Activated B cell treated with CpG ODN at 0.5 μM for 24 hours (primary cell): ENCODE results near the gene TXNDC2. TPM values are rescaled to one million over a fixed set of nuclear protein-coding genes. Genes with fewer than 3 reads are reported as not detected.
A peak's percentile ranks its signal among the peaks of the same experiment; 100 is the strongest.

Experiments used
- ATAC-seq: fragments of 200-7000 bp; cut with Tn5 transposase; one replicate; pipeline ENCODE4 v1.10.0; 2021; ENCODE audit warnings: low read depth, mild to moderate bottlenecking, moderate library complexity
- CTCF ChIA-PET: fragments of 350-600 bp; sonication (Branson Sonifier 250); formaldehyde crosslinking; loops from one replicate; lab custom pipeline; 2021; ENCODE audit warnings: antibody characterized with exemption; lab: Charles Lee
- POLR2A ChIA-PET: fragments of 350-600 bp; sonication (Branson Sonifier 250); formaldehyde crosslinking; loops from one replicate; lab custom pipeline; 2021; ENCODE audit warnings: antibody characterized with exemption; lab: Charles Lee
- DNase-seq: peaks from one replicate; pipeline ENCODE4 v3.0.0; 2022
- H3K27ac Mint-ChIP-seq: one replicate; pipeline ENCODE4 v1.8.0; 2020; ENCODE audit warnings: mixed read lengths
- H3K27me3 Mint-ChIP-seq: one replicate; pipeline ENCODE4 v1.8.0; 2021; ENCODE audit warnings: mixed read lengths
- H3K36me3 Mint-ChIP-seq: one replicate; pipeline ENCODE4 v1.8.0; 2021; ENCODE audit warnings: low read depth, mixed read lengths
- H3K4me1 Mint-ChIP-seq: one replicate; pipeline ENCODE4 v1.8.0; 2021; ENCODE audit warnings: mixed read lengths
- H3K4me3 Mint-ChIP-seq: one replicate; pipeline ENCODE4 v1.8.0; 2020; ENCODE audit warnings: mild to moderate bottlenecking, mixed read lengths
- H3K9me3 Mint-ChIP-seq: one replicate; pipeline ENCODE4 v1.8.0; 2020; ENCODE audit warnings: mixed read lengths
- CTCF ChIP-seq: fragments of 200-600 bp; IDR thresholded peaks from one replicate; pipeline ENCODE4 v1.8.0; 2022; ENCODE audit warnings: antibody characterized with exemption, mild to moderate bottlenecking
- intact Hi-C: fragments of 100-400 bp; cut with micrococcal nuclease; formaldehyde crosslinking; loops from one replicate; pipeline ENCODE4 v1.15.1; 2024
- total RNA-seq: library from RNA; stranded (reverse); gene quantifications from 2 replicates; pipeline ENCODE4 v1.2.3, GENCODE V29; 2022

The TXNDC2 gene
- total RNA-seq, 1 donor from 2014 or later = 0.13 TPM

- Mint-ChIP-seq H3K9me3 (no peaks in the 10 kb centered on the region), H3K4me1 (peaks cover 28% of the 10 kb centered on the region), H3K27ac (peak within 1 kb of the TSS; percentile 93), H3K4me3 (peak within 1 kb of the TSS; percentile 93), H3K36me3 (peaks cover 2% of the 10 kb centered on the region), H3K27me3 (peaks cover 6% of the 10 kb centered on the region)
- ChIA-PET CTCF (no interaction called here), POLR2A (interaction anchor here (0.6 to 1.5 kb wide), 14 partner anchors 13 to 1313 kb away, joined by 3 to 10 read pairs (median 4); partner anchors contain the start of genes NAPG, RAB31 and TWSG1)
- intact Hi-C loops = loop anchor here (1.0 to 5.0 kb wide), 12 partner anchors 17 to 1939 kb away; partner anchors contain the start of genes ANKRD12, CHMP1B, MTCL1 and NAPG
- no peak for TF ChIP-seq CTCF
- DNase-seq = peak; percentile 94
- ATAC-seq = peak; percentile 81
Observed at GRCh38 chr18:9913526-9914333, 28.0 kb downstream of the TXNDC2 start, which contains the start of gene VAPA. Gene VAPA (plus strand): TSS chr18:9914016. CDS start chr18:9914257, 241 bp downstream.

- Mint-ChIP-seq H3K36me3 (peaks cover 2% of the 10 kb centered on the region), H3K27me3 (peaks cover 2% of the 10 kb centered on the region), H3K4me3 (peak overlapping the region; percentile 93), H3K4me1 (peaks cover 28% of the 10 kb centered on the region), H3K27ac (peak overlapping the region; percentile 80), H3K9me3 (no peaks in the 10 kb centered on the region)
- TF ChIP-seq CTCF = no peak
- ChIA-PET POLR2A (interaction anchor here (0.9 to 1.5 kb wide), 7 partner anchors 13 to 612 kb away, joined by 4 to 7 read pairs (median 7); partner anchors contain the start of genes NAPG, RAB31 and TWSG1), CTCF (no interaction called here)
- ATAC-seq (no peak), DNase-seq (no peak)
- intact Hi-C loops = loop anchor here (2.0 to 5.0 kb wide), 6 partner anchors 17 to 1938 kb away; partner anchors contain the start of genes ANKRD12, CHMP1B, MTCL1 and NDUFV2
Observed at GRCh38 chr18:9914334-9914583, 28.5 kb downstream of the TXNDC2 start.

- Mint-ChIP-seq H3K27ac (peak overlapping the region; percentile 86), H3K4me1 (peaks cover 28% of the 10 kb centered on the region), H3K9me3 (no peaks in the 10 kb centered on the region), H3K4me3 (peak overlapping the region; percentile 88), H3K36me3 (peaks cover 2% of the 10 kb centered on the region), H3K27me3 (no peaks in the 10 kb centered on the region)
- intact Hi-C loops = loop anchor here (1.0 to 5.0 kb wide), 8 partner anchors 9 to 1938 kb away; partner anchors contain the start of genes ANKRD12, CHMP1B, MTCL1 and NDUFV2
- ChIA-PET CTCF (interaction anchor here (1.1 kb wide), 1 partner anchor 56 kb away, joined by 3 read pairs; no protein-coding TSS in a partner anchor), POLR2A (interaction anchor here (0.7 to 1.5 kb wide), 5 partner anchors 11 to 611 kb away, joined by 3 to 7 read pairs (median 4); partner anchors contain the start of genes NAPG and TWSG1)
- ATAC-seq (peak; percentile 30), DNase-seq (peak; percentile 65)
- no peak for TF ChIP-seq CTCF
Observed at GRCh38 chr18:9914584-9915290, 29.0 kb downstream of the TXNDC2 start.

GRCh38 chr18:9915291-9916076 is 29.7 kb downstream of the TXNDC2 start:
- CTCF ChIA-PET = interaction anchor here (1.1 kb wide), 1 partner anchor 56 kb away, joined by 3 read pairs; no protein-coding TSS in a partner anchor
- peak overlapping the region; percentile 86 for H3K27ac Mint-ChIP-seq

More at GRCh38 chr18:9915291-9916076, 29.7 kb downstream of the TXNDC2 start:
- peaks cover 28% of the 10 kb centered on the region for H3K4me1 Mint-ChIP-seq
- DNase-seq (no peak), ATAC-seq (no peak)
- peak overlapping the region; percentile 88 for H3K4me3 Mint-ChIP-seq
- peaks cover 2% of the 10 kb centered on the region for H3K36me3 Mint-ChIP-seq
- H3K9me3 Mint-ChIP-seq = no peaks in the 10 kb centered on the region
- TF ChIP-seq CTCF = no peak
- H3K27me3 Mint-ChIP-seq = no peaks in the 10 kb centered on the region
- POLR2A ChIA-PET = interaction anchor here (0.7 to 1.4 kb wide), 4 partner anchors 10 to 610 kb away, joined by 3 to 6 read pairs (median 4); partner anchors contain the start of gene NAPG
- intact Hi-C loops = loop anchor here (1.0 to 5.0 kb wide), 5 partner anchors 8 to 1211 kb away; partner anchors contain the start of genes MTCL1 and NDUFV2
